GM13976 (cell line): ENCODE measurements around the gene ERP27.

ENCODE experiments used
- DNase-seq: peaks from one replicate; pipeline ENCODE4 v3.0.0; 2012; ENCODE audit warnings: low spot score
- CTCF ChIP-seq: IDR thresholded peaks from 2 replicates; pipeline ENCODE4 v1.5.1; 2012; ENCODE audit warnings: borderline replicate concordance, mild to moderate bottlenecking; ENCODE audit not compliant: insufficient read depth; ENCODE audit errors: extremely low read depth, missing control alignments, control extremely low read depth
- in situ Hi-C: fragments of 300-500 bp; cut with MboI; formaldehyde crosslinking; loops from one replicate; pipeline ENCODE4 v1.12.0; 2022; ENCODE audit warnings: low sequenced_read_pairs, mixed read lengths, inconsistent platforms; ENCODE audit not compliant: unreplicated experiment

ERP27 gene

GRCh38 chr12:14968478-14968877 lies 30.1 kb upstream of the ERP27 start:
- in situ Hi-C loops, result loop anchor here (25.0 kb wide), 1 partner anchor 581 kb away; no protein-coding TSS in a partner anchor
- no peak for DNase-seq
- no peak for TF ChIP-seq CTCF

- no peak for DNase-seq
- in situ Hi-C loops, result loop anchor here (25.0 kb wide), 1 partner anchor 578 kb away; no protein-coding TSS in a partner anchor
- no peak for TF ChIP-seq CTCF
These were observed 26.9 kb upstream of the ERP27 start for GRCh38 chr12:14965221-14965620.

GRCh38 chr12:14964406-14964805 lies 26.1 kb upstream of the ERP27 start:
- no peak for TF ChIP-seq CTCF
- DNase-seq, result no peak
- in situ Hi-C loops, result loop anchor here (25.0 kb wide), 1 partner anchor 577 kb away; no protein-coding TSS in a partner anchor

GRCh38 chr12:14963520-14963919 lies 25.2 kb upstream of the ERP27 start:
- no peak for TF ChIP-seq CTCF
- in situ Hi-C loops, result loop anchor here (25.0 kb wide), 1 partner anchor 576 kb away; no protein-coding TSS in a partner anchor
- DNase-seq, result no peak

GRCh38 chr12:14962797-14963196 lies 24.5 kb upstream of the ERP27 start:
- DNase-seq, result no peak
- in situ Hi-C loops, result loop anchor here (25.0 kb wide), 1 partner anchor 575 kb away; no protein-coding TSS in a partner anchor
- no peak for TF ChIP-seq CTCF

- no peak for DNase-seq
- in situ Hi-C loops, result loop anchor here (25.0 kb wide), 1 partner anchor 575 kb away; no protein-coding TSS in a partner anchor
These were observed 23.8 kb upstream of the ERP27 start for GRCh38 chr12:14962153-14962539.

More at GRCh38 chr12:14962153-14962539, 23.8 kb upstream of the ERP27 start:
- no peak for TF ChIP-seq CTCF
